Activated T-helper 2 cell treated with anti-CD3 and anti-CD28 coated beads, Interferon-gamma antibody, Interleukin-2, Interleukin-4, amounts not matched to agents 10 μg/mL and 5 μg/mL and 100 μg/mL, durations not matched to agents 14 hours and 24 hours and 36 hours (primary cell): Measurements from ENCODE around the gene TMEM250. TPM values are rescaled to one million over a fixed set of nuclear protein-coding genes. Genes with fewer than 3 reads are reported as not detected.
"Not testable (repeated sequence)": the region's sequence is repeated elsewhere in the genome, so short reads cannot be mapped to it uniquely, and the experiment has no call there.

Source experiments
- DNase-seq: peaks from one replicate; pipeline ENCODE4 v3.0.0; 2021; ENCODE audit warnings: low spot score
- H3K27ac Mint-ChIP-seq: one replicate; pipeline ENCODE4 v1.8.0; 2021; ENCODE audit warnings: mixed read lengths
- H3K27me3 Mint-ChIP-seq: one replicate; pipeline ENCODE4 v1.8.0; 2021; ENCODE audit warnings: low read depth, mixed read lengths
- H3K36me3 Mint-ChIP-seq: one replicate; pipeline ENCODE4 v1.8.0; 2021; ENCODE audit warnings: low read depth, mixed read lengths
- H3K4me1 Mint-ChIP-seq: one replicate; pipeline ENCODE4 v1.8.0; 2021; ENCODE audit warnings: low read depth, mixed read lengths
- H3K4me3 Mint-ChIP-seq: one replicate; pipeline ENCODE4 v1.8.0; 2021; ENCODE audit warnings: low read depth, mild to moderate bottlenecking, moderate library complexity, mixed read lengths
- H3K9me3 Mint-ChIP-seq: one replicate; pipeline ENCODE4 v1.8.0; 2021; ENCODE audit warnings: mixed read lengths
- intact Hi-C: fragments of 100-400 bp; cut with micrococcal nuclease; formaldehyde crosslinking; loops from one replicate; pipeline ENCODE4 v1.15.1; 2023
- total RNA-seq: library from RNA; stranded (reverse); gene quantifications from 2 replicates; pipeline ENCODE4 v1.2.3, GENCODE V29; 2022

Gene TMEM250
- total RNA-seq, 1 donor from 2014 or later = 43.5 TPM

DNA sequence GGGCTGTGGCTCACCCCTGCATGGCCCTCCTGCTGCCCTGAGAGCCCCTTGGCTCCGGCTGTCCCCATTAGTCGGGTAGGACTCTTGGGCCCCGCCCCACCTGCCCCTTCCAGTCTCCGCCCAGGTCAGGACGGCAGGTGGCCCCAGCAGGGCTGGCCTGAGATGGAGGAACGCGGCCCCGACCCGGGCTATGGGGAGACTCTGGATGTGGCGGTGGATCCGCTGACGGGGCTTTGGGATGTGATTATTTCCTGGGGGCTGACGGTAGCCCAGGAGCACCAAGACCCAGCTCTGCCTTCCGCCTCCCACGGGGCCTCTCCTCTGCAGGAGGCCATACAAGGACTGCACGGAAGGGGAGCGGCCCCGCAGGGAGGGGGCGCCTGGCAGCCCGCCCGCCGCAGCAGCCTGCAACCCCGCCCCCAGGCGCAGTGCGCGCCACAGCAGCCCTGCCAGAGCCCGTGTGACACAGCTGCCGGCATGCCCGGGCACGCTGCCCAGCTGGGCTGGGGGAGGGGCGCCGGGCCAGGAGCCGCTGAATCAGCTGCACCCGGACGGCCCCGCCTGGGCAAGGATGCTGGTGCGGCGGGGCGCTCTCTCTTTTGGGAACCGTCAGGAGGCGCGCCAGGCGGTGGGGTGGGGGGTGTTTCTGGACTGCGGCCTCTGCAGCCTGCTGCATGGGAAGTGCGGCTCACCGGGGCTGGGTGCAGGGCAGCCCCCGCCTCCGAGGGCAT is 9.2 kb downstream of the TMEM250 start:
- Mint-ChIP-seq H3K36me3 (peaks cover 13% of the 10 kb centered on the region), H3K4me1 (peaks cover 45% of the 10 kb centered on the region), H3K4me3 (peak overlapping the region; percentile 83), H3K27me3 (no peaks in the 10 kb centered on the region), H3K9me3 (no peaks in the 10 kb centered on the region), H3K27ac (peak overlapping the region; percentile 86)
- DNase-seq = peak; percentile 92
- intact Hi-C loops = loop anchor here (1.0 to 10.0 kb wide), 3 partner anchors 9 to 295 kb away; partner anchors contain the start of genes QSOX2, SNAPC4 and TMEM250

DNA sequence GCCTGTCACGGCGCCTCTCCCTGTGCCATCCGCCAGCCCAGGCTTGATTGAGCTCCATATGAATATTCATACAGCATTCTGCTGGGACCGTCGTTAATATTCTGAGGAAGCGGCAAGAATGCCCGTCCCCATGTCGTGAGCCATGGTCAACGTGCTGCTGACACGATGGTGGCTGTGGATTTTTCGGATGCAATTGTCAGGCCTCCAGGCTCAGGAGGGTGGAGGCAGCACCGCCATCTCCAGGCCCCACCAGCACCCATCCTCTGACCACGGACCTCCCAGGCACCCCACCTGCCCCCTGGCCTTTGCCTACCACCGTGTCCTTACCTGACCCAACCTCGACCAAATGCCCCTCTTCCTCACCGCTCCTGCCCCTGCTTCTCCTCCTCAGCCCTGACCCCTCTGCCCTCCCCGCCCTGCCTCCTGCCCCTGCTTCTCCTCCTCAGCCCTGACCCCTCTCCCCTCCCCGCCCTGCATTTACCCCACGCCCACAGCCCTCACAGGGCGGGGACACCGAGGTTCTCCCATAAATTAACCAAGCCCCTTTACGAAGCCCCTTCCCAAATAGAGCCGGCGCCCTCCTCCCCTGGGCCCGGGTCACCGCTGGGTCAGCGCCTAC is 9.9 kb downstream of the TMEM250 start:
- DNase-seq = no peak
- Mint-ChIP-seq H3K27me3 (no peaks in the 10 kb centered on the region), H3K27ac (peak overlapping the region; percentile 68), H3K4me1 (peaks cover 42% of the 10 kb centered on the region), H3K36me3 (peaks cover 8% of the 10 kb centered on the region), H3K4me3 (peak overlapping the region; percentile 57), H3K9me3 (no peaks in the 10 kb centered on the region)
- intact Hi-C loops = loop anchor here (1.0 kb wide), 1 partner anchor 10 kb away; the partner anchor contains the start of gene TMEM250

GRCh38 chr9:136107953-136108647 is 10.6 kb downstream of the TMEM250 start:
- no peak for DNase-seq
- Mint-ChIP-seq H3K4me1 (peaks cover 35% of the 10 kb centered on the region), H3K27me3 (no peaks in the 10 kb centered on the region), H3K27ac (no peak overlapping the region), H3K36me3 (peaks cover 2% of the 10 kb centered on the region), H3K4me3 (peak overlapping the region; percentile 57), H3K9me3 (no peaks in the 10 kb centered on the region)
- intact Hi-C loops = no loop called here

- Mint-ChIP-seq H3K36me3 (peaks cover 2% of the 10 kb centered on the region), H3K4me3 (peak overlapping the region; percentile 33), H3K27me3 (no peaks in the 10 kb centered on the region), H3K27ac (peak overlapping the region; percentile 67), H3K4me1 (peaks cover 32% of the 10 kb centered on the region), H3K9me3 (no peaks in the 10 kb centered on the region)
- DNase-seq = peak; percentile 41
- intact Hi-C loops = no loop called here
These were observed 11.3 kb downstream of the TMEM250 start for GRCh38 chr9:136107155-136107952.

GRCh38 chr9:136105398-136106135 is 13.1 kb downstream of the TMEM250 start:
- Mint-ChIP-seq H3K27ac (no peak overlapping the region), H3K27me3 (no peaks in the 10 kb centered on the region), H3K9me3 (no peaks in the 10 kb centered on the region), H3K4me1 (peaks cover 24% of the 10 kb centered on the region), H3K36me3 (no peaks in the 10 kb centered on the region), H3K4me3 (no peak overlapping the region)
- intact Hi-C loops = no loop called here
- DNase-seq = no peak

- Mint-ChIP-seq H3K4me1 (peaks cover 22% of the 10 kb centered on the region), H3K4me3 (no peak overlapping the region), H3K36me3 (no peaks in the 10 kb centered on the region), H3K27ac (no peak overlapping the region), H3K9me3 (no peaks in the 10 kb centered on the region), H3K27me3 (no peaks in the 10 kb centered on the region)
- intact Hi-C loops = no loop called here
- no peak for DNase-seq
These were observed 13.8 kb downstream of the TMEM250 start for GRCh38 chr9:136104916-136105315.

DNA sequence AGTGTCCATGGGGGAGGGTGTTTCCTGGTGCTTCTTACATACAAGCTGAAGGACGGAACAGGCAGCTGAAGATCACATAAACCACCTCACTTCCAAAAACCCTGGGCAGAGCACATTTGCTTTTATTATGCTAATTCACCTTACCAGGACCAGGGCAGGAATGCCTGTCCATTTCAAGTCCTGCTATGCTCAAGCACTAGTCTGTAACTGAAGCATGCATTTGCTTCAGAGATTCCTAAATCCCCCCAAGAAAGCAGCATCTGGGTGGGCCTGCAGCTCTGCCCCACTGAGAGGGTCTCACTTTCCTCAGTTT is 14.2 kb downstream of the TMEM250 start:
- no peak for DNase-seq
- Mint-ChIP-seq H3K27me3 (no peaks in the 10 kb centered on the region), H3K9me3 (no peaks in the 10 kb centered on the region), H3K36me3 (no peaks in the 10 kb centered on the region), H3K4me1 (peaks cover 21% of the 10 kb centered on the region), H3K4me3 (no peak overlapping the region), H3K27ac (no peak overlapping the region)
- intact Hi-C loops = no loop called here

- H3K9me3 Mint-ChIP-seq = no peaks in the 10 kb centered on the region
- H3K36me3 Mint-ChIP-seq = no peaks in the 10 kb centered on the region
- intact Hi-C loops = no loop called here
- H3K27ac Mint-ChIP-seq = no peak overlapping the region
- H3K27me3 Mint-ChIP-seq = no peaks in the 10 kb centered on the region
- DNase-seq = no peak
- H3K4me1 Mint-ChIP-seq = peaks cover 23% of the 10 kb centered on the region
- H3K4me3 Mint-ChIP-seq = no peak overlapping the region
These were observed 14.8 kb downstream of the TMEM250 start for GRCh38 chr9:136103651-136104487.

DNA sequence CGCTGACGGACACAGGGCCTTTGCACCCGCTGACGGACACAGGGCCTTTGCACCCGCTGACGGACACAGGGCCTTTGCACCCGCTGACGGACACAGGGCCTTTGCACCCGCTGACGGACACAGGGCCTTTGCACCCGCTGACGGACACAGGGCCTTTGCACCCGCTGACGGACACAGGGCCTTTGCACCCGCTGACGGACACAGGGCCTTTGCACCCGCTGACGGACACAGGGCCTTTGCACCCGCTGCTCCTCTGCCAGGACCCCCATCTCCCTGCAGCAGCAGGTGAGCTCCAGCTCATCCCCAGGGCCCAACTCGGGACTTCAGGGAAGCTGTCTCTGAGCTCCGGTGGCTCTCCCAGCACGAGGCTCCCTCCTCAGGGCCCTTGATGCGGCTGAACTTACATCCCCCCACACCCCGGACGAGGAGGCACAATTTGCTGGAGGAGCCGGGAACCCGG is 17.0 kb downstream of the TMEM250 start:
- H3K4me3 Mint-ChIP-seq, H3K27ac Mint-ChIP-seq, H3K4me1 Mint-ChIP-seq, DNase-seq, H3K27me3 Mint-ChIP-seq, intact Hi-C loops, H3K36me3 Mint-ChIP-seq, H3K9me3 Mint-ChIP-seq: not testable (repeated sequence)

- H3K4me1 Mint-ChIP-seq = peaks cover 4% of the 10 kb centered on the region
- no peaks in the 10 kb centered on the region for H3K9me3 Mint-ChIP-seq
- no peak for DNase-seq
- H3K4me3 Mint-ChIP-seq = no peak overlapping the region
- intact Hi-C loops = no loop called here
- no peak overlapping the region for H3K27ac Mint-ChIP-seq
- H3K27me3 Mint-ChIP-seq = peaks cover 9% of the 10 kb centered on the region
- no peaks in the 10 kb centered on the region for H3K36me3 Mint-ChIP-seq
These were observed 17.7 kb downstream of the TMEM250 start for GRCh38 chr9:136100700-136101614.

GRCh38 chr9:136099542-136099941 is 19.1 kb downstream of the TMEM250 start:
- DNase-seq = no peak
- H3K27ac Mint-ChIP-seq = no peak overlapping the region
- no peak overlapping the region for H3K4me3 Mint-ChIP-seq
- peaks cover 9% of the 10 kb centered on the region for H3K27me3 Mint-ChIP-seq
- no peaks in the 10 kb centered on the region for H3K9me3 Mint-ChIP-seq
- intact Hi-C loops = loop anchor here (10.0 kb wide), 1 partner anchor 1025 kb away; no protein-coding TSS in a partner anchor
- peaks cover 4% of the 10 kb centered on the region for H3K4me1 Mint-ChIP-seq
- H3K36me3 Mint-ChIP-seq = no peaks in the 10 kb centered on the region
